ENCODE data around the gene ABCC12.

ABCC12 gene

DNA sequence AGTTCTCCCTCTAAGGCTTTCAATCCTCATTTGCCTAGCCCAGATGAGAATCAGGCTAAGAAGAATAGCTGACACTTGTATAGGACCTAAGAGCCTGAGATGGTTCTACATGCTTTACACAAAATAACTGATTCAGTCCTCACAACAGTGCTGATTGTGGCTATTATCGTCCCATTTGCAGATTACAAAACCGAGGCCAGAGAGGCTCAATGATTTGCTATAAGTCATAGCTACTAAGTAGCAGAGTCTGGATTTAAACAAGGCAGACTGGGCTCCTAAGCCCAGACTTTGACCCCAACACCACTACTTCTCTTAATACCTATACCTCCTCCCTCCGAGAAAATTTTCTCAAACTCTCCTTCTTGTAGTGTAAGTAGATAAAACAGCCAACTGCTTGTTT is 23.1 kb downstream of the ABCC12 start:
- no peak for DNase-seq (ENCODE audit: low read depth)

DNA sequence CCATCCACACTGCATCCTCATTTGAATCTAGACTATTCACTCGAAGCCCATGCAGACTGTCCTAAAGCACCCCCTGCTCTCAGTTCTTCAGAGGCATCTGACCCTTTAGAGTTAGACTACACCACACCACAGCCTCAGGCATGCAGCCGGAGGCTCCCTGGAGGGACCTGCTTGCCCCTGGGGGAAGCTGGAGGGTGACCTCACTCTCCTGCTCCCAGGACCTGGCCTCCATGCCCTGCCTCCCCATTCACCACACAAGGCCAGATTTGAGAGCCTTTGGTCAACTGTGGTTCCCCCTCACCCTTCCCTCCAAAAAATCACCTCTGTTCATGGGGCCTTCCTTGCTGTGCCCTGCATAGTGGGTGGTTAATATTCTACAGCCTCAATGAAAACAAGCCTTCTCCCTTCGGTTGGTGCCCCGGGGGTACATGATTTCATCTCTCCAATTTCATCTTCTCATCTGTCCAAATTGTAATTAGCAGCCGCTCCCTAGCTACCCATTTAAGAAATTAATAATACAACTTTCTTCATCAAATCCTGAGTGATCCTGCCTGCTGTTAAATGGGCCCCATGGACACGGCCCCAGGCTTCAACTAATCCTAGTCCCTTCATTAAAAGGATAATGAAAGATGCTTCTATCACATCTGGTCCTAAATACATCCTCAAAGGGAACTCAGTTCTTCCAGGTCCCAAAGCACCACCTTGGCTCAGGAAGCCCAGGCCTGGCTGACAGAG is 24.4 kb downstream of the ABCC12 start:
- no peak for DNase-seq (ENCODE audit: low read depth)

DNA sequence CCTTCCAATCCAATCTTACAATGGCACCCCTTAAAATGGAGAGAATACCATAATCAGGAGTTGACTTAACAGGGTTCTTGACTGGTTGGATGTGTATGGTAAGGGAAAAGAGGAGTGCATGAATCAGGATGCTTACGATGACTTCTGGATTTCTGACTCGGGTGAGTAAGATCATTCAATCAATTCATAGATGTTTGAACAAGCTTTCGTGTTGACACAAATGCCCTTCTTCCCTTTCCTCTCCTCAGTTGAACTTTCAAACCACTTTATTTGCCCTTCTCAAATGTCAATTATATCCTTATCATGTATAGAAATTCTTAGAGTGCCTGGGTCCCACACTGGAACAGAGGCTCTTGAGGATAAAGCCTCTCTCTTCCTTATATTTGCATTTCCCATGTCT is 25.9 kb downstream of the ABCC12 start:
- no peak for DNase-seq (ENCODE audit: low read depth)

DNA sequence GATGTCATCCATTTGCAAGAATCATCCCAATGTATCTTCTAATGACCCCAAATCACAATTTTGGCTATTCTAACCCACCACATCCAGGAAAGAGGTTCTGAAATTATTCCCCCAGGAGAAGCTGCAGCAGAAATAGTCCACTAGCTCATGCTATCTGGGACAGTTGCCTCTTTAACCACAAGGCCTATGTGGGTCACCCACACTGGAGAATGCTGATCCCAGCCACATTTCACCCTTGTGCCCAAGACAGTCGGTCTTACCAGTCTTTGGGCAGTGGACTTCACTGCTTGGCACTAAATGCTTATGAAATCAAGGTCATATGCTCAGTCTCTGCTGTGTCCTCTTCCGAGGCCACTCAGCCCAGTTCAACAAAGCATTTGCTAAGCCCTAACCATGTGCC is 27.0 kb downstream of the ABCC12 start:
- no peak for DNase-seq (ENCODE audit: low read depth)

DNA sequence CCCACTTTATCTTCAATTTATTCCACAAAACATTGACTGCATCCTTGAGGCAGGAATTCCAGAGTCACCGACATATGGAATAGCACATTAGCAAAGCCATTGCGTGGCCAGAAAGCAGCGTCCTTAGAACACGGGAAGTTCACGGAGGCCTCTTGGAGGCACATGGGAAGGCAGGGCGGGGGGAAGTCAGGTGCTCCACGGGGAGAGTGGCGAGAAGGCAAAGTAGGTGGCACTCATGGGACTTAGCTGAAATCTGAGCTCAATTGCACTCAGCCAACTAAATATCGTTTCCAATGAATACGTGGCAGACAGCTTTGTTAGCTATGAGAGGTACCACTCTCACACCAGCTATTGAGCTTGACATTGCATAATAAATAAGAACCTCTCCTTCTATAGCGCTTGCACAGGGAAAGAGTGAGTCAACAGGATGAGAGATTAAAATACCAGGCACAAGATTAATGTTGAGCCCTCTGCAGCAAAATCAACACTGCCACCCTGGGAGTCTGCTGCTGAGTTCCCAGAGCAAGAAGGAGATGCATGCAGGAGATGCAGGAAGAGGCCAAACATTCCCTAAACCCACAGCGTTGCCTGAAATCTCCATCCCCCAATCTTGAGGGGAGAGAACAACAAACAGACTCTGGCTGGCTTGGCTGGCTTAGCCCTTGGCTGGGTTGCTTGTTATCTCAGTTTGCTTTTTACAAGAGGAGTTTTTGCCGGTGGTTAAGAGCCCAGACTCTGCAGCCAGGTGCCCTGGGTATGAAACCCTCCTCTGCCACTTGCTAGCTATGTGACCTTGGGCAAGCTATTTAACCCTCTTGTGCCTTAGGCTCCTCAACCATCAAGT is 28.8 kb downstream of the ABCC12 start:
- DNase-seq (ENCODE audit: low read depth), result peak; percentile 99

DNA sequence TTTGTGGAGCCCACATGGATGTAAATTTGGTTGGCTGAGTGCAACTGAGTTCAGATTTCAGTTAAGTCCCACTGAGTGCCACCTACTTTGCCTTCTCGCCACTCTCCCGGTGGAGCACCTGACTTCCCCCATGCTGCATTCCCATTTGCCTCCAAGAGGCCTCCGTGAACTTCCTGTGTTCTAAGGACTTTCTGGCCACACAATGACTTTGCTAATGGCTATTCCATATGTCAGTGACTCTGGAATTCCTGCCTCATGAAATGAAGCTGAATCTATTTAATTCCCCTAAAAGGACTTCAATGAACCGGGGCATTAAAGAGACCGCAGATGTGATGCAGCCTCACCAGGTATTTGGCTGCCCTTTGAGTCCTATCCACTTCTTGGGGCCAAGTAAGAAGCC is 29.9 kb downstream of the ABCC12 start:
- DNase-seq (ENCODE audit: low read depth), result no peak

DNA sequence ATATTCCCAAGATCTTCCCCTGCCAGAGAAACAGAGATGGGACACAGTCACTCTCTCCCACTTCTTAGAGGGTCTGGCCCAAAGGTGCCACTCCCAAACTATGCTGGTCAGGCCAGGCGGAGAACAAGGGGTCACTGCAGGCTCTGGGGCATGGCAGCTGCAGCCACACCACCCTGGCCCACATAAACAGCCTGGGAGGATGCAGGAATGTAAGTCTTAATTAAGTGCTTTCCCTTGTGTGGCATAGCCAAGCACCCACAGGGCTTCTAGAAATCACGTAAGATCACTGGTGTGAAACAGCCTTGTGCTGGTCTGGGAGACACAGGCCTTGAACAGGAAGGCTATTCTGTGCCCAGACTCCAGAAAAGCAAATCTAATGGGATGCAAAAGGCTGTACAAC is 31.5 kb downstream of the ABCC12 start:
- DNase-seq (ENCODE audit: low read depth), result no peak

DNA sequence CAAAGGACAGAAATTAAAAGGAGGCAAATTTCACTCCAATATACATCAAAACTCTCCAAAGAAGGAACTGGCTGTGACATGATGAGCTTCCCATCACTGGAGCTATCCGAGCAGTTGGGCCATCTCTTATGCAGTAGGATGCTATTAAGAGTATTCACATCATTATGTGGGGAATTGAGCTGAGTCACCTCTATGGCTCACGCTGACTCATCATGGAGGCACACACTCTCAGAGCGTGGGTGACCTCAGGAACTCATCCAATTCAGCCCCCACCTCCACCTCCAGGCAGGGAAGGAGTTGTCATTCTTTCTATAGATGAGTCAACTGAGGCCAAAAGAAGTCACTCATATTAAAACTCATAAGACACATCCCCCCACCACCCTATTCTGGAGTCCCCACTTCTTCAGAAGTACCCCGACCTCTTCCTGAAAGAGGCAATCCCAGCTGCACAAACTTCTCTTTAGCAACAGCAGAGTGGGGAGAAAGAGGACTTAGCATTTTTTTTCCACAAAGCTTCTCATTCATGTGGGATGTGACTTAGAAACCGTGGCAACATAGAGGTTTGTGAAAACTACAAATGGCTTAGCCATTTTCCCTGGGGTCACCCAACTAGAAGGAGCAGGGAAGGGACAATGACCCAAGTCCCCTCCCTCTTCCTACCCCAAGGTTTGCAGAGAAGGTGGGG is 32.5 kb downstream of the ABCC12 start:
- peak; percentile 99 for DNase-seq (ENCODE audit: low read depth)

DNA sequence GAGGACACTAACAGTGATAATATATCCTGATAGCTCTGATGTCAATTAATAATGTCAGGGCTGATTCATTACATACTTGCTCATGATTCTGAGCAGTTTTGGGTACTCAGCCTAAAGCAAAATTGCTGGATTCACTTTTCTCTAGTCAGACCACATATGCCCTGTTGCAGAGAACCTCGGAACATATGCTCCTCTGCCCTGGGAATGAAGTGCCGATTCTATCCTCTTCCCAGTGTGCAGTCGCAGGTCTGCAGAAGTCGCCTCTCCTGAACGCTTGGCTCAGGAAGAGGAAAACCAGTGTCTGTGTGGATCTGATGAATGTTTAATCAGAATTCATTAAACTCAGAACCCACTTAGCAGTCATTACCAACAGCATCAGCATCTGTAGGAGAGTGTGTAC is 34.5 kb downstream of the ABCC12 start:
- DNase-seq (ENCODE audit: low read depth), result no peak

DNA sequence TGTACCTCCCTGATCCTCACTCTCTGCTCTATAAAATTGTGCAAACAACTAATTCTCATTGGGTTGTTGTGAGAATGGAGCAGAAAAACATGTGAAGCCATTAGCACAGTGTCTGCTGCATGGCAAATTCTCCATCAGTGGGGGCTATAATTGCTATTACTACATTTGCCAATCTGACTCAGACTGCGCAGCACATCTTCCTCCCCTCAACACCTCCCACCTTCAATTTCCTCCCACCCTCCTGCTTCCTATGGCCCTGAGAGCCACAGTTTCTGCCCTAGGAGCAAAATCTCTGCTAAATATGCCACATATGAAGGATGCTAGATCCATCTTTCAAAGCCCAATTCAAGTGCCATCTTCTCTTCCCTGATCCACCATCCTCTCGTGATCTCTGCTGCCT is 37.0 kb downstream of the ABCC12 start:
- no peak for DNase-seq (ENCODE audit: low read depth)

DNA sequence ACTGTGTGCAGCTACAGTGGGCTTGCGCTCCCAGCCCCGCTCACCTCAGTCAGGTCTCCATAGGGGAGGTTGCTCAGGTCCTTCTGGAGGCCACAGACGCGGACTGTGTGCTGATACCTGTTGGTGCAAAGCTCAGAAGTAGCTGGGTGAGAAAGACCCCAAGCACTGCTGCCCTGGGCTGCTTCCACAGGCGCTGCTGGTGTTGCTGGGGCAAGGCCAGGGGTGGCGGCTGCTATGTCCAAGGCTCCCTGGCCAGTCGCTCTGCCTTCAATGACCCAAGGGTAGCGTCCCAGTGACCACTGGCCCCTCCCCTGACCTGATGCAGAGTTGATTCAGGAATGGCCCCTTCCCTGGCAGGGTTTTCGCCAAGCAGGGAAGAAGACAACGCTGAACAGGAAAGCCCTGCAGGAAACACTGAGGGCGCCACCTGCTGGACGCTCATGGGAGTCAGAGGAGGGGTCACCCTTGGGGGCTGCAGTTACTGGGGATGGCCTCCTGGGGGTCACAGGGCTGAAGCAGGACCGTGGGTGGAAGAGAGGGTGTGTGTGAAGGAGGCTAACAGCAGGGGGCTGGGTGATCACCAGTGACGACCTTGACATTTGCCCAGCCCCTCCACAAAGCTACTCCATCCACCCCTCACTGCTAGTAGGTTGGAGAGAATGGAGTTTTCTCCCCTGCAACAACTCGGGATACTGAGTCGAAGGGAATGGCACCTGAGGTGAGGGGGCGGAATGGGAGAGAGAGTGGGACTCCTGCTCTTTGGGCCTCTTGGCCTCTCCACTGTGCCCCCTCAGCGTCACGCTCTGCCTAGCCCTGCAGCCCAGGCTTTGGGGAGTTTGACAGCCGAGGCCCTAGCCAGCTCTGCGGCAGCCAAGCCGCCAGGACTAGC is 38.3 kb downstream of the ABCC12 start:
- peak; percentile 49 for DNase-seq (ENCODE audit: low read depth)

DNA sequence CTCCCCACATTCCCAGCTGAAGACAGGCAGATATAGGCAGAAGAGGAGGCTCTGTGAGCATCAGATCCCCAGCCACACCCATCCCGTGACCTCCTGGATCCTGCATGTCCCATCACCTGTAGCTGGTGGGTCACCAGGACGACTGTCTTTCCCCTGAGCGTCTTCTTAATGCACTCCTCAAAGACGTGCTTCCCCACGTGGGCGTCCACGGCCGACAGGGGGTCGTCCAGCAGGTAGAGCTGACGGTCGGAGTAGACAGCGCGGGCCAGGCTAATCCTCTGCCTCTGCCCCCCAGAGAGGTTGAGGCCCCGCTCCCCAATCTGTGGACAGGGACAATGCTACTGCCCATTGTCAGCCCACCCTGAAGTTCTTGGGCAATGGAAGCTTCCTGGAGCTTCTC is 40.5 kb downstream of the ABCC12 start:
- DNase-seq (ENCODE audit: low read depth), result no peak

DNA sequence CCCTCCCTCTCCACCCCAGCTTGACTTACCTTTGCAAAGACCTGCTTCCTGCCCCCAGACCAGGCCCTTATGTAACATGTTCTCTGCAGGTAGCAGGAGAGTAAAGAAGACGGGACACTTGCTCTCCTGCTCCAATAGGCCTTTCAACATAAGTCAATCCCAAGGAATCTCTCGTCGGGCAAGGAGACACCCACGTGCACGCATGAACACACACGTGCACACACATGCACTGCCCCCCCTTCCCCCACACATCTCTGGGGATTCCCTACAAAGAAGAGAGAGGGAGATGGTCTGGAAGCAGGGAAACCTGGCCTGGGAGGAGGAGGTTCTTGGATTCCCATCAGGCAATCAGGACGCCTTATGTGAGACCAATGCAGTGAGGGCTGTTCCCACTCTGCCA is 41.4 kb downstream of the ABCC12 start:
- no peak for DNase-seq (ENCODE audit: low read depth)

DNA sequence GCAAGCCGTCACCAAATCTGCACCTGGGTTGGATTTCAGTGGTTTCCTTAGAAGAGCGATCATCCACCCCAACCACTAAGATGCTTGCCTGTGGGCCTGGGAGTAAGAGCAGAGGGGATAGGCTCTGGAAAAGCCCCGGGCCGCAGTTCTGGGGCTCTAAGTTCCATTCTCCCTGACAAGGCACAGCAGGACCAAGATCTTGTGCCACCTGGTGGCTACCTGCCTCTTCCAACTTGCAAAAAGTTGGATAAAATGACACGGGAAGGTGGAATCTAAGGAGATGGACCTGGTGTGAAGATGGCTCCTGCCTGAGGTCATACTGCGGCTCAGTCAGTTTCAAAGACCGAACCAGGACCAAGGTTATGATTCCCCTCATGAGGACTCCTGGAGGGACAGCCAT is 42.3 kb downstream of the ABCC12 start:
- DNase-seq (ENCODE audit: low read depth), result no peak

DNA sequence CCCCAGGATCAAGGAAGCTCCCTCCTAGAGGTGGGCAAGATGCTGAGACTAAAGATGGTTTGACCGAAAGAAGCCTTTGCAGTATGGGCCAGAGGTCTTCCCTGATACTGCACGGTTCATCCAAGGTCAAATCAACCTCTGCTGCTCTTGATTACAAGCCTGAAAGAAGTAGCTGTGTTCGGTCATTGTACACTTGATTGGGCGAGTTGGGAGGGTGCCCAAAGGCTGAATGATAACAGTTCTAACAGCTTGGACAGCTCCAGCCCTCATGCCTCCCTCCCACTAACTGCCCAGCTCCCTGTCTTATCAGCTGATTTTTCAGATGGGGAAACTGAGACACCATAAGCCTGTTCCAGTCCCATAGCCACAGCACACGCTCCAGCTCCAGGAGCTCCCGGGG is 42.8 kb downstream of the ABCC12 start:
- no peak for DNase-seq (ENCODE audit: low read depth)

DNA sequence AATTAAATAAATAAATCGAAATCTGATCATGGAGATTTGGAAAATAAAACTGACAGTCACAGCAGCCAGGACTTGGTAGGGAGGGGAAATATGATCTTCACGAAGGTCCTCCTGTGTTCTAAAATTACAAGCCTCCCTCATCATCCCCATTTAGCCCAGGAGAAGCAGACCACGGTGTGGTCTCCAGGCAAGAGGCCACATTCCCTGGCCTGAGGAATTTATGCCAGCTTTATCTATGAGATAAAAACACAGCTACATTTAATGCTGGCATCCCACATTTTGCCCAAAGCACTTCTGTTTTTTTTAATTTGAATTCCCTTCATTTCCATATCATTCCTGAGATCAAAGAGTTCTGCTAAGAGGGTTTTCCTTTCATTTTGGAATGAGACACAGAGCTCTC is 43.2 kb downstream of the ABCC12 start:
- no peak for DNase-seq (ENCODE audit: low read depth)

DNA sequence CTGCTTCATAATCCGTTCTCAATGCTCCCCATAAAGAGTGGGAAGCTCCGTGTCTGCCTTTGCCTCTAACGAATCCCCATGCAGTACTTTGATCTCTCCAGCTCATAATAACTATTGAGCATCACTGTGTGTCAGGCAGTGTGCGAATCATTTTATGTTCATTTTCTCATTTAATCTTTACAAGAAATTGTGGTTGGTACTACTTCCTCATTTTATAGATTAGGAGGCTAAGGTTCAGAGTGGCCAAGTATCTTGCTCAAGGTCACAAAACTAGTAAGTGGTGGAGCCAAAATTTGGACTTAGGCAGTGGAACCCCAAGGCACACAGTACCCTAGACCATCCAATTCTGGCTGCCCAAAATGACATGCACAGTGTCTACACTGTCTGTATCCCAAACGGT is 44.8 kb downstream of the ABCC12 start:
- no peak for DNase-seq (ENCODE audit: low read depth)

DNA sequence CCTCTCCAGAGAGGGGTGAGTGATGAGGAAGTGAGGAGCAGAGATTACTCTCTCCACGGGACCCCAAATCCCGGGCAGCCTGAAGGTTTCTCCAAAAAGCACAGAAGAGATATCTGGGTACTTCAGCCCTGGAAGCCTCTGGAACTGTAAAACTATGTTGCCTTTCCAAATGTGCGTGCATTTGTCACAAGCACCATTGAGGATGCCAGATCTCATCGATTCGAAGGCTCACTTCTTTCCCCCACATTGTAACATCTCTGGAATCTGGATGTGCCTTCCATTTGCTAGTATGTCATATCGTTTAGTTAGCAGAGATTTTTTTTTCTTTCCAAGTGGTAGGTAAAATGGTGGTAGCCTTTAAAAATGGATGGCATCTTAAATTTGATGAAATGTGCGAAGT is 45.8 kb downstream of the ABCC12 start:
- DNase-seq (ENCODE audit: low read depth), result no peak

DNA sequence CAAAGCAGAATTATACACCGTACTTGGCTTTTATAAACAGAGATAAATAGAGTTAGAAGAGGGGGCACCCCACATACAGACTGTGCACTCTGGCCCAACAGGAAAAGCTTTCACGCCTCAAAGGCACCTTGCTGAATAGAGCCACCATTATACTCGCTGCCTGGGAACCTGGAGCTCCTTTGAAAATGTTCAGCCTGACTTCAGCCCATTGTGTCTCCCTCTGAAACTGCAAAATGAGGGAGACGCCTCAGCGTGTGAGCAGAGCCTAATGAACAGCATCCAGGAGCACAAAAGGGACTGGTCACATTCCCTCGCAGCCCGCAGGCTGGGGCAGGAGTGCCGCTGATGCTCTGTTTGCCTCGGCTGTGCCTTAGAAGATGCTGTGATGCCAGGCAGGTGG is 46.3 kb downstream of the ABCC12 start:
- no peak for DNase-seq (ENCODE audit: low read depth)

DNA sequence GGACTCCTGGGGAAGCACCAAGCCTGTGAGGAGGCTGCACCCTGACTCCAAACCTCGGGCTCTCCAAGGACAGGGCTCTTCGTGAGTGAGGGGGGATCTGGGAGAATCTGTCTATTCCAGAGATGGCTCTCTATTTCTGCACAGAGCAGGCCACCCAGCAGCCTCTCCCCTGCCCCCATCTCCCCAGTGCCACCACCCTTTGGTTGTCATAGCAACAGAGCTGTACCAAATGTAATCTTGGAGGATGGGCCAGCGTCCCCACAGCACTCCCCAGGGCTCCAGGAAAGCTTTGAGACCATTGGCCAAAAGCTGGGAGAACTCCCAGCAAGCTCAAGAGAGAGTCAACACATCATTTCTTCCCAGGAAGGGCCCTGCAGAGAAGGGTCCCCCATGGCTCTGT is 49.3 kb downstream of the ABCC12 start:
- DNase-seq (ENCODE audit: low read depth), result no peak

Measured in iris pigment epithelial cell (primary cell).